ENCODE results near the gene FSD1.

DNA sequence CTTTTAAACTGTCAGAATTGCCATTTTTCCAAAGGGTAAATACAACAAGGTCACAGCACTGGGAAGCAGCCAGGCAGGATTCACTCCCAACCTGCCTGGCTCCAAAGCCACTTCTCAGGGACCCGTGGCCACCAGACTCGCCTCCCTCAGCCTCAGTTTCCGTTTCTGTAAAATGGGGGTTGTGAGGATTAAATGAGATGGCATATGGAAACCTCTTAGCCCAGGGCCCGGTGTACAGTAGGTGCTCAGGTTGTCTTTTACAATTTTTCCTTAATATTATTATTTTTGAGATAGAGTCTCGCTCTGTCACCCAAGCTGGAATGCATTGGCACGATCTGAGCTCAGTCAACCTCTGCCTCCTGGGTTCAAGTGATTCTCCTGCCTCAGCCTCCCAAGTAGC is 47.4 kb upstream of the FSD1 start:
- TF ChIP-seq, protein P1, sequence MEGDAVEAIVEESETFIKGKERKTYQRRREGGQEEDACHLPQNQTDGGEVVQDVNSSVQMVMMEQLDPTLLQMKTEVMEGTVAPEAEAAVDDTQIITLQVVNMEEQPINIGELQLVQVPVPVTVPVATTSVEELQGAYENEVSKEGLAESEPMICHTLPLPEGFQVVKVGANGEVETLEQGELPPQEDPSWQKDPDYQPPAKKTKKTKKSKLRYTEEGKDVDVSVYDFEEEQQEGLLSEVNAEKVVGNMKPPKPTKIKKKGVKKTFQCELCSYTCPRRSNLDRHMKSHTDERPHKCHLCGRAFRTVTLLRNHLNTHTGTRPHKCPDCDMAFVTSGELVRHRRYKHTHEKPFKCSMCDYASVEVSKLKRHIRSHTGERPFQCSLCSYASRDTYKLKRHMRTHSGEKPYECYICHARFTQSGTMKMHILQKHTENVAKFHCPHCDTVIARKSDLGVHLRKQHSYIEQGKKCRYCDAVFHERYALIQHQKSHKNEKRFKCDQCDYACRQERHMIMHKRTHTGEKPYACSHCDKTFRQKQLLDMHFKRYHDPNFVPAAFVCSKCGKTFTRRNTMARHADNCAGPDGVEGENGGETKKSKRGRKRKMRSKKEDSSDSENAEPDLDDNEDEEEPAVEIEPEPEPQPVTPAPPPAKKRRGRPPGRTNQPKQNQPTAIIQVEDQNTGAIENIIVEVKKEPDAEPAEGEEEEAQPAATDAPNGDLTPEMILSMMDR (conservative IDR thresholded peaks at IDR 0.05): no peak
- TF ChIP-seq ZFX (IDR thresholded peaks at IDR 0.05): no peak

Data from C4-2B (cell line).